Heart left ventricle (tissue), 13 donors: ENCODE data around the gene ATXN1.

ENCODE experiments used
- CTCF ChIP-seq, 12 donors: fragments of 200-600 bp; sonication (generic) in 4 of 12; IDR thresholded peaks; one replicate each; pipeline versions ENCODE4 v1.5.0 to v1.8.0; 2018 to 2022; ENCODE audit warnings: antibody characterized with exemption in 12 of 12, mild to moderate bottlenecking in 5 of 12
- POLR2A ChIP-seq, 2 donors: fragments of 450-650 bp; IDR thresholded peaks; one replicate each; pipeline ENCODE4 v1.6.1; 2017; ENCODE audit warnings: antibody characterized with exemption in 2 of 2, mild to moderate bottlenecking in 2 of 2, moderate library complexity in 2 of 2
- donor health status: ischemic (EF 13 %, LVEDD 7.1; RV severe dilation, severe dysfunction).
- donor health status: DM: no; HTN: yes; CAD: no.
- donor health status: DM: no; HTN: no; CAD: no.
- donor health status: ischemic (EF 25% LVEDD 6.9; RV normal size, moderate dysfunction).
- donor health status: ischemic (EF 25% LVEDD 5.7; RV mildly dilated, moderate dysfunction).
- donor health status: ischemic (EF 35%, LVEDD 5.7; RV mildly dilated, moderate dysfunction).
- donor health status: nonischemic (EF 11% LVEDD 7.7; RV severe dilation, severe dysfunction).
- donor health status: DM: yes; HTN: yes; CAD: no.
- donor health status: PGD.
- donor health status: ischemic (EF 29% LVEDD 5.4; RV normal size, mild dysfunction).
- donor health status: nonischemic (EF 23%, LVEDD 6.1; RV moderate dilation, normal function).

- TF ChIP-seq CTCF (IDR thresholded peaks at IDR 0.05), result no peak
- no peak for TF ChIP-seq POLR2A (IDR thresholded peaks at IDR 0.05)
Measured at GRCh38 chr6:16562498-16562897, 198.8 kb downstream of the ATXN1 start.
